ENCODE results near the gene PITPNM3.

DNA sequence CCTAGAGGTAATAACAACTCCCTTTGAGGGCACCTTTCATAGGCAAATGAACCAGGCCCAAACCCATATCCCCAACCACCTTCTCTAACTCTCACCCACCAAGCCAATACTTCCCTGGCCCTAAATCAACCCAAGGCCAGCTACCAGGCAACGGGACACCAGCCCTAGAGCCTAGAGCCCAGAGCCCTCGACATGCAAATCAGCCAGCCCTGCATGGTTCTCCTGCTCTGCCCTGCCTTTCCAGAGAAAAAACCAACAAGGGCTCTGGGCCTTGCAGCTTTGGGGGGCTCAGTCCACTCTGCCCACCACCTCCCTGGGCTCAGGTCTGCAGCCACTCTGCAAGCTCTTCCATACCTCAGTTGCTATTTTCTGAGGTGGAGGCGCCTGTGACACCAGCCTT, 55.0 kb downstream of the PITPNM3 start:
- TF ChIP-seq, protein P1, sequence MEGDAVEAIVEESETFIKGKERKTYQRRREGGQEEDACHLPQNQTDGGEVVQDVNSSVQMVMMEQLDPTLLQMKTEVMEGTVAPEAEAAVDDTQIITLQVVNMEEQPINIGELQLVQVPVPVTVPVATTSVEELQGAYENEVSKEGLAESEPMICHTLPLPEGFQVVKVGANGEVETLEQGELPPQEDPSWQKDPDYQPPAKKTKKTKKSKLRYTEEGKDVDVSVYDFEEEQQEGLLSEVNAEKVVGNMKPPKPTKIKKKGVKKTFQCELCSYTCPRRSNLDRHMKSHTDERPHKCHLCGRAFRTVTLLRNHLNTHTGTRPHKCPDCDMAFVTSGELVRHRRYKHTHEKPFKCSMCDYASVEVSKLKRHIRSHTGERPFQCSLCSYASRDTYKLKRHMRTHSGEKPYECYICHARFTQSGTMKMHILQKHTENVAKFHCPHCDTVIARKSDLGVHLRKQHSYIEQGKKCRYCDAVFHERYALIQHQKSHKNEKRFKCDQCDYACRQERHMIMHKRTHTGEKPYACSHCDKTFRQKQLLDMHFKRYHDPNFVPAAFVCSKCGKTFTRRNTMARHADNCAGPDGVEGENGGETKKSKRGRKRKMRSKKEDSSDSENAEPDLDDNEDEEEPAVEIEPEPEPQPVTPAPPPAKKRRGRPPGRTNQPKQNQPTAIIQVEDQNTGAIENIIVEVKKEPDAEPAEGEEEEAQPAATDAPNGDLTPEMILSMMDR (IDR thresholded peaks at IDR 0.05) = no peak
- TF ChIP-seq POLR2AphosphoS5 (IDR thresholded peaks at IDR 0.05) = no peak

Measured in transverse colon (tissue), 4 donors.